ENCODE results near the gene GAS2.

GAS2 gene

DNA sequence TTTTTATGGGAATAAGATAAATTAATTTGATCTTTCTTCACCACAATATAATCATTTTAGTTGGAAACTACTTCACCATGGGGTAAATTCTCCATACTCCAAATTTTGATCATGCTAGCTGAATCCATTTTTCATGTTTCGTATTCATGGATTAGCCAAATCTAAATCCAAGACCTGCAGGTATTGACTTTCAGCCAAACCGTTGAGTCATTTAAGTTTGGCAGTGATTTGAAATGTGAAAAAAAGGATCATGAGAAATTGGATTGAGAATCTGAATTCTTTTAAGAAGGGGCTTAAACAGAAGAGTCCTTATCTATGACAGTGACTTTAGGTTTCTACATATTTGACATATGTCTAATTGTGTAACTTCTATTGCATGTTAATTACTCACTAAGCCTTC, 5.3 kb downstream of the GAS2 start:
- POLR2A ChIA-PET, result no interaction called here
- CTCF ChIA-PET, result interaction anchor here (1.0 to 1.6 kb wide), 3 partner anchors 113 to 336 kb away, joined by 3 to 8 read pairs (median 3); no protein-coding TSS in a partner anchor
- no peak for TF ChIP-seq FOXA1 (IDR thresholded peaks at IDR 0.05)
- TF ChIP-seq FOXM1 (IDR thresholded peaks at IDR 0.05; ENCODE audit: borderline replicate concordance), result no peak
- TF ChIP-seq LEF1 (IDR thresholded peaks at IDR 0.05; ENCODE audit: borderline replicate concordance), result no peak
- no peak for TF ChIP-seq TARDBP (IDR thresholded peaks at IDR 0.05)
- TF ChIP-seq ZNF384 (IDR thresholded peaks at IDR 0.05), result no peak
- no peak for TF ChIP-seq CTBP1 (IDR thresholded peaks at IDR 0.05; ENCODE audit: borderline replicate concordance)
- TF ChIP-seq NFRKB (IDR thresholded peaks at IDR 0.05), result no peak
- no peak for TF ChIP-seq SP1 (IDR thresholded peaks at IDR 0.05)
- no peak for TF ChIP-seq FOXK2 (IDR thresholded peaks at IDR 0.05)
- no peak for TF ChIP-seq ELF4 (IDR thresholded peaks at IDR 0.05)
- TF ChIP-seq, protein P1, sequence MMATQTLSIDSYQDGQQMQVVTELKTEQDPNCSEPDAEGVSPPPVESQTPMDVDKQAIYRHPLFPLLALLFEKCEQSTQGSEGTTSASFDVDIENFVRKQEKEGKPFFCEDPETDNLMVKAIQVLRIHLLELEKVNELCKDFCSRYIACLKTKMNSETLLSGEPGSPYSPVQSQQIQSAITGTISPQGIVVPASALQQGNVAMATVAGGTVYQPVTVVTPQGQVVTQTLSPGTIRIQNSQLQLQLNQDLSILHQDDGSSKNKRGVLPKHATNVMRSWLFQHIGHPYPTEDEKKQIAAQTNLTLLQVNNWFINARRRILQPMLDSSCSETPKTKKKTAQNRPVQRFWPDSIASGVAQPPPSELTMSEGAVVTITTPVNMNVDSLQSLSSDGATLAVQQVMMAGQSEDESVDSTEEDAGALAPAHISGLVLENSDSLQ (IDR thresholded peaks at IDR 0.05), result no peak
- no peak for TF ChIP-seq BHLHE40 (IDR thresholded peaks at IDR 0.05; ENCODE audit: borderline replicate concordance)
- no peak for TF ChIP-seq HDGF (IDR thresholded peaks at IDR 0.05; ENCODE audit: borderline replicate concordance)
- TF ChIP-seq SUZ12 (IDR thresholded peaks at IDR 0.05), result no peak
- no peak for TF ChIP-seq L3MBTL2 (conservative IDR thresholded peaks at IDR 0.05)
- TF ChIP-seq ARNT (IDR thresholded peaks at IDR 0.05), result no peak
- DNase-seq (ENCODE audit: extremely low spot score), result no peak

DNA sequence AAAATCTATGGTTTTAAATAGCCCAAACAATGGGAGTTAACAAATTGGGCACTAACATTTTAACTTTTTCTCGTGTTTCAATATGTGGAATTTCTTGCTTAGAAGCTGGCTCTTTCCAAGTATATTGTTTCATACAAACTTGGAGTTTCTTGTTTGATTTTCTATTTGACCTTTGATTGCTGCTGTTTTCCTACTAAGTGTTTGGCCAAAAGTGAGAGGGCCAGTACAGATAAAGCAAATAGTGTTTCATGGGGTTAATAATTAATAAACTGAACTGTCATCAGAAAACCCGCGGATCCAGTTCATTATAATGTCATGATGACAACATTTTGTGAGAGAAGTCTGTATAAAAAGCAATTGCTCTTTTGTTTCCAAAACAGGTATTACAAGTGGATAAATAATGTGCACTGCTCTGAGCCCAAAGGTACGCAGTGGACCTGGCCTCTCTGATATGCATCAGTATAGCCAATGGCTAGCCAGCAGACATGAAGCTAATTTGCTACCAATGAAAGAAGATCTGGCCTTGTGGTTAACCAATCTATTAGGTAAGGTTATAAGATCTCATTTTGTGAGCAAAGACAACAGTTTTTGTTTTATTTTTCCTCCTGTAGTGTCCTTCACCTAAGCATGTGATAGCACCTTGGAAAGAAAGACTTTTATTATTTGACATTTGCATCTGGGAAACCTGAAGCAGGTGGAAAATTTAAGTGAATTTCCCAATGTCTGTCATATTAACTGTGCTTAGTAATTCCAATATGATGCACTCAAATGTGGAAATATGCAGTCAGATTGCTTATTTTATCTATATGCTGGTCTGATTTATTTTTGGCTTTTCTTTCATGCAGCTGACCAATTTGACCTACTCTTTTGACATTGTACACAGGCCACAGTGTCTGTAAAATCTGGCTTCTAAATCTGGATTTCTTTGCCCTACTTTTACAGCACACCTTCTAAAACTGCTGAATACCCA, 8.3 kb downstream of the GAS2 start:
- POLR2A ChIA-PET, result no interaction called here

DNA sequence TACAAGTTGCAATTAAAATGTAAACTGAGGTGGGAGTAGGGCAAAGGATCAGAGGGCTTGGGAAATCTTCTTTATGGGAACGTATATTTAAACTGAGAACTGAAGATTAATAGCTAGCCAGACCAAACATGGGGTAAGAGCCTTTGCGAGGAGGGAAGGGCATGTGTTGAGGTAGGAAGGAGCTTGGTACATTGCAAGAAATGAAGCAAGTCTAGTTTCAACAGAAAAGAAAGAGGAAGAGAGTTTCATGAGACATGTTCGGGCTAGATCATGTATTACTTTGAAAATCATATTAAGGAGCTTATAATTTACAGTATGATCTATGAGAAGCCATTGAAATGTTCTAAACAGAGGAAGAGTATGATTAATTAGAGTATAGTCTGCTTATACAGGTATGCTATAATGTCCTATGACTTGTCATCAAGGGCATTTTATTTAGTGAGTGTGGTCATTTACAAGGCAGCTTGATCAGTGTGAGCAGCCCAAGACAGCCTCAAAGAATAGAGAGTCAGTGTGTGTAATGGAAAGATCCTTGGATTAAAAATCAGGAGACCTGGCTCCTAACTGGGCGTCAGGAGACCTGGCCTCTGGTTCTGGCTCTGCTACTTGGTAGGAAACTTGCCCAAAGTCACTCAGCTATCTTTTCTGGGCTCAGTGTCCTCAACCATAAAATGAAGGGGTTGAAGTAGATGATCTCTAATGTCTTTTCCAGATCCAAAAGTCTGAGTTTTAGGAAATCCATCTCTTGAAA, 10.9 kb downstream of the GAS2 start:
- ChIA-PET CTCF (no interaction called here), POLR2A (no interaction called here)

More for the DNA sequence above, 8.3 kb downstream of the GAS2 start:
- CTCF ChIA-PET, result no interaction called here
- TF ChIP-seq HDGF (IDR thresholded peaks at IDR 0.05; ENCODE audit: borderline replicate concordance) (no peak), TARDBP (IDR thresholded peaks at IDR 0.05) (no peak), ARNT (IDR thresholded peaks at IDR 0.05) (no peak), SP1 (IDR thresholded peaks at IDR 0.05) (no peak), FOXA1 (IDR thresholded peaks at IDR 0.05) (no peak), ZNF384 (IDR thresholded peaks at IDR 0.05) (no peak), LEF1 (IDR thresholded peaks at IDR 0.05; ENCODE audit: borderline replicate concordance) (no peak), BHLHE40 (IDR thresholded peaks at IDR 0.05; ENCODE audit: borderline replicate concordance) (no peak), FOXK2 (IDR thresholded peaks at IDR 0.05) (no peak), ELF4 (IDR thresholded peaks at IDR 0.05) (no peak), NFRKB (IDR thresholded peaks at IDR 0.05) (no peak), CTBP1 (IDR thresholded peaks at IDR 0.05; ENCODE audit: borderline replicate concordance) (no peak), SUZ12 (IDR thresholded peaks at IDR 0.05) (no peak), FOXM1 (IDR thresholded peaks at IDR 0.05; ENCODE audit: borderline replicate concordance) (no peak), L3MBTL2 (conservative IDR thresholded peaks at IDR 0.05) (no peak)
- TF ChIP-seq, protein P1 (IDR thresholded peaks at IDR 0.05), result no peak
- DNase-seq (ENCODE audit: extremely low spot score), result no peak

DNA sequence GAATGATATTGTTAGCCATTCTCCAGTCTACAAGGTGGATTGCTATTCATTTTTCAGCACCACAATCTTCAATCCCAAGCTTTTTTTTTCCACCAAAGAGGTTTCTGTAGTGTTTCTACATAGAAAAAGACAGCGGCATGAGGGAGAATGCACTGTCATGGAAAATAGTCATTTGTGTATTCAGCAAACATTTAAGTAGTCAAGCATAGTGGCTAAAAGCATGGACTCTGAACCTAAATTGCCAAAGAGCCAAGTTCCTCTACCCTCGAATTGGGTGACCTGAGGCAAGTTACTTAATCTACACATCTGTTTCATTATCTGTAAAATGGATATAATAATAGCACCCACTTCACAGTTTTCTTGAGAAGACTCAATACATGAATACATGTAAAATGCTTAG, 14.2 kb downstream of the GAS2 start:
- no peak for DNase-seq (ENCODE audit: extremely low spot score)
- ChIA-PET CTCF (no interaction called here), POLR2A (no interaction called here)
- TF ChIP-seq NFRKB (IDR thresholded peaks at IDR 0.05) (no peak), FOXM1 (IDR thresholded peaks at IDR 0.05; ENCODE audit: borderline replicate concordance) (no peak), ARNT (IDR thresholded peaks at IDR 0.05) (no peak), HDGF (IDR thresholded peaks at IDR 0.05; ENCODE audit: borderline replicate concordance) (no peak), L3MBTL2 (conservative IDR thresholded peaks at IDR 0.05) (no peak), SP1 (IDR thresholded peaks at IDR 0.05) (no peak), LEF1 (IDR thresholded peaks at IDR 0.05; ENCODE audit: borderline replicate concordance) (no peak), BHLHE40 (IDR thresholded peaks at IDR 0.05; ENCODE audit: borderline replicate concordance) (no peak), SUZ12 (IDR thresholded peaks at IDR 0.05) (no peak), FOXK2 (IDR thresholded peaks at IDR 0.05) (no peak), TARDBP (IDR thresholded peaks at IDR 0.05) (no peak), ZNF384 (IDR thresholded peaks at IDR 0.05) (no peak), CTBP1 (IDR thresholded peaks at IDR 0.05; ENCODE audit: borderline replicate concordance) (no peak), FOXA1 (IDR thresholded peaks at IDR 0.05) (no peak), ELF4 (IDR thresholded peaks at IDR 0.05) (no peak)
- TF ChIP-seq, protein P1 (IDR thresholded peaks at IDR 0.05), result no peak

More for the DNA sequence above, 10.9 kb downstream of the GAS2 start:
- TF ChIP-seq FOXA1 (IDR thresholded peaks at IDR 0.05) (no peak), ELF4 (IDR thresholded peaks at IDR 0.05) (no peak), FOXK2 (IDR thresholded peaks at IDR 0.05) (no peak)
- TF ChIP-seq, protein P1 (IDR thresholded peaks at IDR 0.05), result no peak
- DNase-seq (ENCODE audit: extremely low spot score), result no peak

All from HEK293T (cell line).